ENCODE data around the gene MYO15B. TPM values are rescaled to one million over a fixed set of nuclear protein-coding genes. Genes with fewer than 3 reads are reported as not detected.

Gene MYO15B
- total RNA-seq = 10 to 100 TPM; 11.3 to 13.7 TPM

- Mint-ChIP-seq H3K27ac (no peak within 1 kb of the TSS), H3K27me3 (peaks cover 31% of the 10 kb centered on the region), H3K36me3 (ENCODE audit: low read depth) (no peaks in the 10 kb centered on the region), H3K4me1 (peaks cover 17% of the 10 kb centered on the region), H3K4me3 (no peak within 1 kb of the TSS), H3K9me3 (no peaks in the 10 kb centered on the region)
- CTCF ChIA-PET = interaction anchor here (0.5 to 6.4 kb wide), 9 partner anchors 14 to 299 kb away, joined by 3 to 38 read pairs (median 5); partner anchors contain the start of genes SLC25A19, TMEM94 and TSEN54
- POLR2A ChIA-PET = interaction anchor here (0.5 to 2.4 kb wide), 8 partner anchors 17 to 317 kb away, joined by 3 to 12 read pairs (median 4); partner anchors contain the start of genes LLGL2, MIF4GD, RECQL5 and TMEM94
- peak; percentile 41 for DNase-seq
Measured at GRCh38 chr17:75587675-75588595, at the start of gene MYO15B. TSS of gene MYO15B (plus strand) at chr17:75587800. CDS start at chr17:75588058, 258 bp downstream.

GRCh38 chr17:75539967-75540729 lies 47.5 kb upstream of the MYO15B start:
- Mint-ChIP-seq H3K27me3 (no peaks in the 10 kb centered on the region), H3K27ac (no peak overlapping the region), H3K9me3 (no peaks in the 10 kb centered on the region), H3K36me3 (ENCODE audit: low read depth) (peaks cover under 1% of the 10 kb centered on the region), H3K4me3 (no peak overlapping the region), H3K4me1 (peaks cover 12% of the 10 kb centered on the region)
- no peak for DNase-seq
- ChIA-PET POLR2A (interaction anchor here (1.5 kb wide), 1 partner anchor 24 kb away, joined by 4 read pairs; the partner anchor contains the start of gene TSEN54), CTCF (no interaction called here)

GRCh38 chr17:75540923-75541503 lies 46.6 kb upstream of the MYO15B start:
- H3K4me3 Mint-ChIP-seq = no peak overlapping the region
- peaks cover 4% of the 10 kb centered on the region for H3K4me1 Mint-ChIP-seq
- H3K9me3 Mint-ChIP-seq = no peaks in the 10 kb centered on the region
- H3K36me3 Mint-ChIP-seq (ENCODE audit: low read depth) = no peaks in the 10 kb centered on the region
- ChIA-PET POLR2A (interaction anchor here (1.5 kb wide), 1 partner anchor 25 kb away, joined by 4 read pairs; the partner anchor contains the start of gene TSEN54), CTCF (no interaction called here)
- DNase-seq = no peak
- H3K27ac Mint-ChIP-seq = no peak overlapping the region
- H3K27me3 Mint-ChIP-seq = no peaks in the 10 kb centered on the region

DNA sequence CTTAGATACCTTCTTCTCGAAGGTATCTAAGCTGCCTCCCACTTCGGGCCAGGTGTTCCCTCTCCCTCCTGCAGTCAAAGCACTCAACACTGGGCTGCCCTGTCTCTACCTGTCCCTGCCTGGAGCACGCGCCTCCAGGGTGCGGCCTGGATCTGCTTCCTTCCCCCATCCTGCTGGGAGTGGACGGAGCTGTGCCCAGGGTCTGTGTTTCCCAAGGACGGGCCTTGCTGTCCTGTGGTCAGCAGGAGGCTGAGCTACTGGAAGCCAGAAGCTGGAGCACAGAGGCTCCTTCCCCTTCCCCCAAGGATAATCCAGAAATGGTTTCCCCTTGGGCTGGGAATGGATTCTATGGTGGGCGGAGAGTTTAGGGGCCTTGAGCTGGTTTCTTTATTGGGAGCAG lies 45.4 kb upstream of the MYO15B start:
- POLR2A ChIA-PET = interaction anchor here (1.4 to 1.5 kb wide), 2 partner anchors 11 to 25 kb away, joined by 3 to 4 read pairs; partner anchors contain the start of gene TSEN54

GRCh38 chr17:75542728-75543336 lies 44.8 kb upstream of the MYO15B start:
- H3K36me3 Mint-ChIP-seq (ENCODE audit: low read depth) = no peaks in the 10 kb centered on the region
- H3K27ac Mint-ChIP-seq = no peak overlapping the region
- CTCF ChIA-PET = interaction anchor here (0.6 kb wide), 1 partner anchor 442 kb away, joined by 4 read pairs; no protein-coding TSS in a partner anchor
- no peak for DNase-seq
- H3K4me1 Mint-ChIP-seq = no peaks in the 10 kb centered on the region
- POLR2A ChIA-PET = interaction anchor here (1.4 to 2.5 kb wide), 3 partner anchors 8 to 26 kb away, joined by 3 to 7 read pairs (median 4); partner anchors contain the start of gene TSEN54
- no peaks in the 10 kb centered on the region for H3K9me3 Mint-ChIP-seq
- H3K27me3 Mint-ChIP-seq = no peaks in the 10 kb centered on the region
- H3K4me3 Mint-ChIP-seq = no peak overlapping the region

More for the DNA sequence above, 45.4 kb upstream of the MYO15B start:
- CTCF ChIA-PET = interaction anchor here (0.6 to 0.7 kb wide), 2 partner anchors 150 to 441 kb away, joined by 3 to 4 read pairs; no protein-coding TSS in a partner anchor
- DNase-seq = no peak
- no peak overlapping the region for H3K27ac Mint-ChIP-seq
- H3K36me3 Mint-ChIP-seq (ENCODE audit: low read depth) = no peaks in the 10 kb centered on the region
- H3K4me1 Mint-ChIP-seq = no peaks in the 10 kb centered on the region
- no peaks in the 10 kb centered on the region for H3K27me3 Mint-ChIP-seq
- H3K4me3 Mint-ChIP-seq = no peak overlapping the region
- H3K9me3 Mint-ChIP-seq = no peaks in the 10 kb centered on the region

DNA sequence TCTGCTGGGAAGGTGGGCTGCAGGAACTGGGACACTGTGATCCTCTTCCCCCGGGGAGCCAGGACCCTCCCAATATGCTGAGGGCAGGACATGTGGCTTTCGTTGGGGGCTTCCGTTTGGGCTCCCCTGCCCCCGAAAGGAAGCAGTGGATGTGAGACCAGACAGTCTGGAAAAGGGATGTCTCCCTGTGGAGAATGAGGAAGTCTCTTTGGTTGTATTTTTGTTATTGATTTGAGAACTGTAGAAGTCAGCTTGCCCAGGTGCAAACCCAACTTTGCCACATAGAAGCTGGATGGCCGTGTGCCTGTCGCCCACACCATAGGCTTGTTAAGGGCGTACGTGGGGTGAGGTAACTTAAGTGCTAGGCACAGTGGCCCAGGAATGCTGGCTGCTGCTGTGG lies 43.4 kb upstream of the MYO15B start:
- ChIA-PET POLR2A (interaction anchor here (2.5 kb wide), 1 partner anchor 9 kb away, joined by 7 read pairs; no protein-coding TSS in a partner anchor), CTCF (no interaction called here)
- Mint-ChIP-seq H3K36me3 (ENCODE audit: low read depth) (no peaks in the 10 kb centered on the region), H3K27ac (no peak overlapping the region), H3K4me1 (peaks cover 2% of the 10 kb centered on the region), H3K4me3 (no peak overlapping the region), H3K9me3 (no peaks in the 10 kb centered on the region), H3K27me3 (no peaks in the 10 kb centered on the region)
- DNase-seq = no peak

DNA sequence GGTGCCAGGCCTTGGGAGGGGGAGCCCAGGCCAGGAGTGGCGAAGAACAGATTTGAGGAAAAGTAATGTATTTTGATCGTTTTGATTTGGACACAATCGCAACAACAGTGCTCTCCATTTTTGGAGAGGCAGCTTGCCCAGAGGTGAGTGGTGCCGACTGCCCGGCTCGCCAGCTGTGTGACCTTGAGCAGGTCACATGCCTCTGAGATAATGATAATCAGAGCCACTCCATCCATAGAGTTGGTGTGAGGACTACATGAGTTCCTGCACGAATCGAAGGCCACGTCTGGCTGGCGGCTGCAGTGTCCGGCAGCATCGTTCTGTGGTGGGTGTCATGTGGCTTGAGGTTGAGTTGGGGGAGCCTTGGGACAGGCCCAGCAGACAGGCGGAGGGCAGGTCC lies 41.4 kb upstream of the MYO15B start:
- DNase-seq = no peak
- H3K27ac Mint-ChIP-seq = no peak overlapping the region
- ChIA-PET POLR2A (no interaction called here), CTCF (interaction anchor here (0.6 kb wide), 1 partner anchor 13 kb away, joined by 3 read pairs; no protein-coding TSS in a partner anchor)
- peaks cover 2% of the 10 kb centered on the region for H3K4me1 Mint-ChIP-seq
- no peak overlapping the region for H3K4me3 Mint-ChIP-seq
- H3K27me3 Mint-ChIP-seq = no peaks in the 10 kb centered on the region
- H3K36me3 Mint-ChIP-seq (ENCODE audit: low read depth) = no peaks in the 10 kb centered on the region
- H3K9me3 Mint-ChIP-seq = no peaks in the 10 kb centered on the region

DNA sequence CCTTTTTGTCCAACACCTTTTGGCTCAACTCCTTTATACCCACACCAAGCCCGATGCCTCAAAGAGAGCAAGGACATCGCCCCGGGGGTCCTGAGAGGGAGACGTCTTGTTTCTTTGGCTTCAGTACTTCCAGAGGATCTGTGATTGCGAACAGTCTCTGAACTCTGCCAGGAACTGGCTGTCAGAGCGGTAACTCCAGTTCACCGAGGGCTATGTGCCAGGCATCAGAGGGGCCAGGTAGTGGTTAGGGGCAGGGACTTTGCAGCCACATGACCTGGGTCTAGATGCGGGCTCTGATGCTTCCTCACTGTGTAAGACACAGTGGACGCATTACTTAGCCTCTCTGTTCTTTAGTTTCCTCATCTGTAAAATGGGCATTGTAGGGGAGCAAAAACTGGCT lies 40.5 kb upstream of the MYO15B start:
- H3K4me3 Mint-ChIP-seq = no peak overlapping the region
- no peaks in the 10 kb centered on the region for H3K36me3 Mint-ChIP-seq (ENCODE audit: low read depth)
- ChIA-PET POLR2A (no interaction called here), CTCF (no interaction called here)
- no peaks in the 10 kb centered on the region for H3K27me3 Mint-ChIP-seq
- H3K9me3 Mint-ChIP-seq = no peaks in the 10 kb centered on the region
- DNase-seq = no peak
- H3K4me1 Mint-ChIP-seq = peaks cover 2% of the 10 kb centered on the region
- no peak overlapping the region for H3K27ac Mint-ChIP-seq

DNA sequence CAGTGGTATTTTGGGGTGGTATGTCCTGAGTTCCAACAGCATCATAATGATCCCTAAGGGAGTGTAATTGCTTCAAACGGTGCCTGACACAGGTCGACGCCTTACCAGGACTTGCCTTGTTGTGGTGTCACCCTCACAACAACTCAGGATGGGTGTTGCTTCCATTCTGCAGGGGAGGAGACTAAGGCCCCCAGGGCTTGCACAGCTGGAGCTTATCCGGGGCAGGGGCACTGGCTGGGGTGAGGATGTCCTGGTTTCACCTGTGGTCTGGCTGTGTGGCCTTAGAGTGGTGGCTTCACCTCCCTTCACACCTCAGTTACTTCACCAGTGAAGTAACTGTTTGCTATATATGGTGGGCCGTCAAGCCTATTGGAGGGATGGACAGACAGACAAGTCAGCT lies 38.8 kb upstream of the MYO15B start:
- H3K4me3 Mint-ChIP-seq = no peak overlapping the region
- H3K4me1 Mint-ChIP-seq = peaks cover 2% of the 10 kb centered on the region
- CTCF ChIA-PET = interaction anchor here (0.6 to 0.7 kb wide), 2 partner anchors 38 to 39 kb away, joined by 3 read pairs; no protein-coding TSS in a partner anchor
- H3K27ac Mint-ChIP-seq = no peak overlapping the region
- no peaks in the 10 kb centered on the region for H3K27me3 Mint-ChIP-seq
- no peaks in the 10 kb centered on the region for H3K9me3 Mint-ChIP-seq
- H3K36me3 Mint-ChIP-seq (ENCODE audit: low read depth) = no peaks in the 10 kb centered on the region
- POLR2A ChIA-PET = no interaction called here
- DNase-seq = no peak

DNA sequence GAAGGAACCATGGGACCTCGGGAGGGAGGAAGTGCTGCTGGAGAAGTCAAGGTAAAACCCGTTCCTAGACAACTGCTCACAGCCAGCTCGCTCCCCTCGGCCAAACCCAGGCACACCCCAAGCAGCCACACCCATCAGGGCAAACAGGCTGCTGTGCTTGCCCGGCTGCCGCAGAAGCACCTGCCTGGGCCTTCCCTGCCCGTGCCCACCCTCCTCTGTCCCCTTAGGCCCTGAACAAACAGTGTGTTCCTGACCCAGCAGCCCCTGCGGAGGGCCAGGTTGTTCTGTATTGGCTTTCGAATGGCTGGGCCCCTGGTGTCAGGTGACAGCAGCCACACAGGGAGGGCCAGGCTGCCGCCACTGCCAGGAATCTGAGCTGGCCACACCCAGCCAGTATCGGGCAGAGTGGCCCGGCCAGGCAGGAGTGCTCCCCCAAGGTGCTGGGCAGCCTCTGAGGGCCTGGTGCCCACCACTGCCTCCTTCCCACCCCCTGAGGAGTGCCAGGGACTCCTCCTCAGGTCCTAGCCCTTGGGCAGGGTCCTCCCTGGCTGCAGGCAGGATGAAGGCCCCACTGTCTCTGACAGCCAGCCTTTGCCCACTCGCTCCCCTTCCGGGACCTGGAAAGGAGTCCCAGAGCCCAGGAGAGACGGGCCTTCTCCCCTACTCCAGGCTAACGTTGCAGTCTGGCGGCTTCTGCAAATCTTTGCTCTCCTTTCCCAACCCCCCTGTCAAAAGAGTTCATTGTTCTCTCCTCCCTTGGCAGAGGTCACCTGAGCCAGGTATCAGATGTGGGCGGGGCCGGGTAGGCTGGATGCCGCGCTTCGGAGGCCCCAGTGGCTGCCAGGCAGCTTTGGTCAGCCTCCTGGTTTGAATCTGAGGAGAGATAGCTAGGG lies 38.1 kb upstream of the MYO15B start:
- H3K27me3 Mint-ChIP-seq = no peaks in the 10 kb centered on the region
- POLR2A ChIA-PET = no interaction called here
- H3K4me1 Mint-ChIP-seq = peaks cover 2% of the 10 kb centered on the region
- no peaks in the 10 kb centered on the region for H3K36me3 Mint-ChIP-seq (ENCODE audit: low read depth)
- DNase-seq = no peak
- no peak overlapping the region for H3K27ac Mint-ChIP-seq
- H3K9me3 Mint-ChIP-seq = no peaks in the 10 kb centered on the region
- no peak overlapping the region for H3K4me3 Mint-ChIP-seq
- CTCF ChIA-PET = interaction anchor here (0.6 kb wide), 1 partner anchor 37 kb away, joined by 3 read pairs; no protein-coding TSS in a partner anchor

DNA sequence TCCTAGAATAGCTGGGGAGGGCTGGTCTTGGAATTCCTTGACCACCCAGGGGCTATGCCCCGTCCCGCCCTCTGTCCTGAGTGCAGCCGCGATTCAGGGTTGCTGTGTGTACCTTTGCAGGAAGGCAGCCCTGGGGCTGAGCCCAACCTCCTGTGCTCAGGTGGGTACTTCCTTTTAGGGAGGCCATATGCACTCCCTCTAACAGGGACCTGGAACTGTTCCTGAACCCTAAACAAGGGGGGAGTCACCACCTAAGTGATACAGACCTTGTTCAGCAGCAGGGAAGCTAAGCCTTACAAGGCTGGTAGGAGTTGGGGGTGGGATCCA lies 37.5 kb upstream of the MYO15B start:
- Mint-ChIP-seq H3K27me3 (no peaks in the 10 kb centered on the region), H3K4me3 (no peak overlapping the region), H3K36me3 (ENCODE audit: low read depth) (no peaks in the 10 kb centered on the region), H3K9me3 (no peaks in the 10 kb centered on the region), H3K27ac (no peak overlapping the region), H3K4me1 (peaks cover 2% of the 10 kb centered on the region)
- ChIA-PET POLR2A (no interaction called here), CTCF (no interaction called here)
- no peak for DNase-seq
